ENCODE results near the gene DNAJA2. TPM values are rescaled to one million over a fixed set of nuclear protein-coding genes. Genes with fewer than 3 reads are reported as not detected.

Gene DNAJA2
- total RNA-seq, 5 donors from 2014 or later (not counting 1 experiment from before 2014, with no cell fraction given): 60.4 to 75.3 (median 67.4) TPM

Other genes with a start within 250 kb of the DNAJA2 start
- gene MYLK3, start 225.3 kb downstream of the DNAJA2 start, total RNA-seq: under 1 TPM in 3 of 5 donors, not detected in 2; 0.03 to 0.50 (median 0.03) TPM
- gene C16orf87, start 142.5 kb downstream of the DNAJA2 start, total RNA-seq: 10 to 100 TPM in 2 of 5 donors, 1 to 10 TPM in 3; 5.2 to 15.6 (median 7.2) TPM
- gene GPT2, start 89.3 kb downstream of the DNAJA2 start, total RNA-seq: 1 to 10 TPM in 3 of 5 donors, under 1 TPM in 2; 0.40 to 4.7 (median 2.1) TPM
- 1 to 10 TPM; 1.4 to 4.1 (median 2.1) TPM for gene NETO2, start 170.3 kb upstream of the DNAJA2 start, total RNA-seq